ENCODE measurements around the gene SEBOX.
A peak's percentile ranks its signal among the peaks of the same experiment; 100 is the strongest.
"Not testable (repeated sequence)": the region's sequence is repeated elsewhere in the genome, so short reads cannot be mapped to it uniquely, and the experiment has no call there.

Gene SEBOX

DNA sequence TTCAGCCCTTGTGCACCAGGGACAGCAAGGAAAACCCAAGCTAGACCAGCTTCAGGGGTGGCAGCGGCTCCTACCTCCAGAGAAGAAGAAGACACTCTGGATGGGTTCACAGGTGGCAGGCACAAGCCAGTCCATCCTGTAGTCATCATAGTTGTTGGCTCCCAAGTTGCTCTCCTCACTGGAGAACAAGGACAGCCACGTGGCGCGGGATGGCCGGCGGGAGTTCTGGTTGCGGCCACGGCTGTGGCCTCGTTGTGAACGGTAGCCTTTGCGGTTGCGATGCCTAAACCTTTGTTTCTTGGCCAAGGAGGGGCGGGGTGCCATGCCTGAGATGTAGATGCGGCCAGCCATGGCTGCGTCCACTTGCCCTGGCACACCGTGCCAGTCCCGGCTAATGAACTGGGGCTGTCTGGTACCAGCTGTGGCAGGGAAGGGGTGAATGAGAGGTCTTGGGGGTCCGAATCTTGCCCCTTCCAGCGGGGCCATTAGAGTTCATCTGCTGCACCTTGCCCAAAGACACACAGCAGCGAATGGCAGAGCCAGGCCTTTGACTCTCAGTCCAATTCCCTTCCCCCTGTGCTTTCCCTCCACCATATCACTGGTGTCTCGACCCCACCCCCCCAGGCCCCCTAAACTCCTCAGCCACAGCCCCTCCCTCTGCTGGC, 2.8 kb upstream of the SEBOX start:
- DNase-seq, result no peak

DNA sequence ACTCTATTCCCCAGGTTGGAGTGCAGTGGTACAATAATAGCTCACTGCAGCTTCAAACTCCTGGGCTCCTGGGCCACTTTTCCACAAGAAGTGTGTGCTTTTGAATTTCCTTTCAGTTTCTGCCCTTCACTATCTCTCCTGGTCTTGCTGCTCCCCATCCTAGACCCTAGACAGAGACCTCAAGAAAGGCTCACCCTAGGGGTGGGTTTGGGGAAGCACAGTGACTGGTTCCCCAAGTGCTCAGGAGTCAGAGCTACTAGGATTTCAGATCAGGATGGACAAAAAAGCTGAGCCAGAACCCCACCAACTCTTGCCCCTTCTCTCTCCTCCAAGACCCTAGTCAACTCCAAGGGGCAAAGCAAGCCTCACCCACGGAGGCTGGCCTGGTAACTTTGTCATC, 1.6 kb upstream of the SEBOX start:
- no peak for DNase-seq

GRCh38 chr17:28365487-28365886, 488 bp upstream of the SEBOX start:
- peak; percentile 24 for DNase-seq

- no peak for DNase-seq
Measured at GRCh38 chr17:28363776-28364650, 986 bp downstream of the SEBOX start.

- no peak for DNase-seq
Measured at GRCh38 chr17:28363186-28363585, 1.8 kb downstream of the SEBOX start.

GRCh38 chr17:28357901-28358197, 7.2 kb downstream of the SEBOX start:
- DNase-seq, result no peak

DNA sequence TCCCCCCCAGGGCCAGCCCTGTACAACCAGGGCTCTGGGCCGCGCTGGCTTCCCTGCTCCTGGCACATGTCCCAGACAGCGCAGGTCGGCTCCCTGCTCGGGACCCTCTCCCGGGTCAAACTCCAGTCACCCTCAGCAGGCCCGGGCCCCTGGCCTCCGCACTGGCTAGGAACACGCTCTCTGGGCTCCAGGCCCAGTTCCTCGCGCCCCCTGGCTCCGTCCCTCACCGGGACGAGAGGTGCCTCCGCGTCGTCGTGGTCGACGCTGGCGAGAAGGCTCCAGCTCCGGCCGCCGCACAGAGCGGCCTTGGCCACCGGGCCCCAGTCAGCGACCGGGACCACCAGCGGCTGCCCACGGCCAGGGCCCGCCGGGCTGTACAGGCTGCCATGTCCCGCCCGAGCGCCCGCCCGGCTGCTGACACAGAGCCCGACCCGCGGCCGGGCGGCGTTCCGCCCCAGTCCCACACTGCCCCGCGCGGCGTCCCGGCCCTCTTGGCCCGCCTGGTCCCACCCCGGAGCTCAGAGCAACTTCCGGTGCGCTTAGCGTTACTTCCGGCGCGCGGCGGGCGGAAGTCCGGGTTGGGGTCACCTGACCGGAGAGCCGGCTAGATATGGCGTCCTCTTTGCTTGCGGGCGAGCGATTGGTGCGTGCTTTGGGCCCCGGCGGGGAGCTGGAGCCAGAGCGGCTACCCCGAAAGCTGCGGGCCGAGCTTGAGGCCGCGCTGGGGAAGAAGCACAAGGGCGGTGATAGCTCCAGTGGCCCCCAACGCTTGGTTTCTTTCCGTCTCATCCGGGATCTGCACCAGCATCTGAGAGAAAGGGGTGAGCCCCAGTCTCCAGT, 7.7 kb downstream of the SEBOX start, which contains the start of gene POLDIP2:
Gene POLDIP2 (minus strand): TSS at position 467 of the 840 bp plus-strand sequence. CDS start 79 bp downstream, at position 388.
- peak; percentile 83 for DNase-seq

GRCh38 chr17:28350271-28350670, 14.7 kb downstream of the SEBOX start:
- no peak for DNase-seq

DNA sequence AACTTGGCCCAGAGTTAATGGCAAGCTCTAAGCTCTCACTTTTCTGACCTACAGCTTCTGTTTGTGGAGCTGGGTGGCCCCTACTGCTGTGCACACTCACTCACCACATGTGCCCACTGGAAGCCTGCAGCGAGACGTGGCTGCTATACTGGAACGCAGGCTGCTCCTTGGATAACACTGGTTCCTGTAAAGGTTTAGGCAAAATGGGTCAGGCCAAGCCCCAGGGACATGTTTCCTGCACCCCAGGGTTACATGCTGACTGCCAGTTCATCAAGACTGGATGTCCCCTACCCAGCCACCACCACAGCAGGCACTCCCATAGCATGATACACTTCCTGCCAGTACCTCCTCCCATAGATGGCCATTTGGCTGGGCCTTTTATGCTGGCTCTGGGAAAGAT, 16.0 kb downstream of the SEBOX start:
- no peak for DNase-seq

DNA sequence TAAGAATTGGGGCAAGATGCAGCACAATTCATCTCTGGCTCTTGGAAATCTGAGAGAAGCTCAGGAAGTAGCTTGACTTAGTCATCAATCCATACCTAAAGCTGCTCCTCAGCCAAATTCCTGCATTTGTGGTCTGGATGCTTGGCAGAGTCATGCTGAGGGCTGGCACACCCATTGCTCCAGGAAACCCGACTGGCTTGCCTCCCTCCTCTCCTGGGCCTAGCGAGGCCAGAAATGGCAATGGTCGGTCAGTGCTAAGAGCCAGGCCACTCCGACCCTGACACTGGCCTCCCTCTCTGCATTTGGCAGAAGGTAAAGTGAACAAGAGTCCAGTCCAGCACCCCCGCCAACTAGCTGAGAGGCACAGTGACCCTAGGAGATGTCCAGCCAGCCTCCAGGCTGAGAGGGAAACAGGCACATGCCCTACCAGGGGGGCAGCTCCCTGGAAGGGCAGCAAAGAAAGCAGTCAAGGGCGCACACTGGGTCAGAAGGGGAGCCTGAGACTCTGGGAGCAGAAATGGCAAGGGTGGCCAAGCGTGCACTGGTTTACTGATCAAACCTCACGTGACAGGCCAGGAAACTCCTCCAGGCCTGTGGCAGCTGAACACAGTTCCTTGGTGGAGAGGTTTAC, 17.6 kb downstream of the SEBOX start:
- DNase-seq, result no peak

GRCh38 chr17:28346746-28347246, 18.2 kb downstream of the SEBOX start:
- no peak for DNase-seq

GRCh38 chr17:28346199-28346580, 18.8 kb downstream of the SEBOX start:
- DNase-seq, result no peak

DNA sequence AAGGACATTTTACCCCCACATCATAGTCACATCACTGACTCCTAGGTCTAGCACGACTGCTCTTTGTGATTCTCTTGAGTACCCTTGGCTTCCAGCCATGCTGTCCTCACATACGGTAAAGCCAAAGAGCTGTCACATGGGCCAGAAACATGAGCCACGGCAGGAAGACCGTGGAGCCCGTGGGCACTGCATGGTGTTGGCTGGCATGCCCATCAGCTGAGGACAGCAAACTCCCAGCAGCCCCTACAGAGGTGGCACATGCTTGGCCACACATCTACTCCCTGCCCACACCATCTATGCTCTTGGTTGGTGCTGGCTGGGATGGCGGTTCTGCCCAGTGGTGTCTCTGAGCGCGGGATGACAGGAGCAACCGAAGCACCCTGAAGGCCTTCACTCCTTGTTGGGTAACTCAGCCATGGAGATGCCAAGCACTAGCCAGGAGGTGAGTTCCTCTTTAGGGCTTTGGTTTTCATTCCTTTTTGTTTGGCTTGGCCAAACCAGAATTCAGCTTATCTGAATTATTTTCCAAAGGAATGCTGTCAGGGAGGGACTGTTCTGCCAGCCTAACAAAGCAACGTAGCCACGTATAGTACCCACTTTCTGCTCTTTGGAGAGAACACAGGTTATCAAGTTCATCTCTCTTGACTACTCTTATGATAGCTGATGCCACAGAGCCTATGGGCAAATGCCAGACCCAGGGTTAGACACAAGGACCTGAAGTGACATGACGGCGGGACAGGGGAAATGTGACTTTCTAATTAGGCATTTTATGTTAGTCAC, 19.4 kb downstream of the SEBOX start:
- no peak for DNase-seq

DNA sequence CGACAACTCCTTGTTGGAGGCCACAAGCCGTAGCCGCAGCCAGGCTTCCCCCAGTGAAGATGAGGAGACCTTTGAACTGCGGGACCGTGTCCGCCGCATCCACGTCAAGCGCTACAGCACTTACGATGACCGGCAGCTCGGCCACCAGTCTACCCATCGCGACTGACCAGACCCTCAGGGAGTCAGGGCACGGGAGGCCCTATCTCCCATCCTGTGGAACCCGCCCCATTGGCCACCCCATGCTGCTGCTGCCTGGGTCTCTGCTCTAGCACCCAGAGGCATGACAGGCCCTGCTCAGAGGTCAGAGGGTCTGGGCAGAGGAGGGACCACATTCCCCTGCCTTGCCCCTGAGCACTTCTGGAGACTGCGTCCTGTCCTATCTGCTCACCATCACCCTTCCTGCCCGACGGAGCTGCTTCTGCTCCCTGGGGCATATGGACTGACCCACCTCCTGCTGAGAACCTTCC, 20.5 kb downstream of the SEBOX start:
- DNase-seq, result no peak

DNA sequence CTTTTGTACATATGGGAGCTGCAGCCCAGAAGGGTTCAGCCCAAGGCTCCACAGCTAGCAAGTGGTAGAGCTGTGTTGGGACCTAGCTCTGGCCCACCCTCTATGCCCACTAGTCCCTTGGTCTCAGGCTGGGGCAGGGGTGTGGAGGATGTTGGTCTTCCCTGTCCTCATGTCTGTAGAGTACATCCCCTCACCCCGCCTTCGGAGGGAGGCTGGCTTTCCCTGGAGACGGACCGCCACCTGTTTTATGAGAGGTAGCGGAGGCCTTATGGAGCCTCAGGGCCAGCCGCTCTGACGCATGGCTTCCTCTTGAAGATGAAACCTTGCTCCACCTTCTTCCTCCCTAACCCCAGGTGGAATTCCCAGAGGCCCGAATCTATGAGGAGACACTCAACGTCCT, 21.0 kb downstream of the SEBOX start:
- DNase-seq, result no peak

DNA sequence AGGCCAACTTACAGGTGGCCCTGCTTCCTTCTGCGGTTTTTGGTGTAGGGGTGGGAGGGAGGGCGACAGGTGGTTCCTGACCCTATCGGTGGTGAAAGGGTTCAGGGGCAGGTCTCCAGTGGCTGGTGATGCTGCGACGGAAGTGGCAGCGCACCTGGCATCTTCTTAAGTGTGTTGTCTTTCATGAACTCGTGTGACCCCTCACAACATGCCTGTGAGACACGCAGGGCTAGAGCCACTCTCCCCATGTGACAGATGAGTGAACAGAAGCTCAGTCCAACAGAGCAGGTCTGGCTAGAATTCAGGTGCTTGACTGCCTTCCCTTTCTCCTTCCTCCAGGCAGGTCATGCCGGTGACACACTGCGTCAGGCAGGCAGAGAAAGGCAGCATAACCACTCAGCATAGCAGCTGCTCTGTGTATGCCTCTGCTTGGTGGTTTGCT, 21.5 kb downstream of the SEBOX start:
- DNase-seq, result no peak

- DNase-seq, result no peak
Measured at GRCh38 chr17:28342313-28342712, 22.7 kb downstream of the SEBOX start.

- DNase-seq, result no peak
Measured at GRCh38 chr17:28341516-28341915, 23.5 kb downstream of the SEBOX start.

DNA sequence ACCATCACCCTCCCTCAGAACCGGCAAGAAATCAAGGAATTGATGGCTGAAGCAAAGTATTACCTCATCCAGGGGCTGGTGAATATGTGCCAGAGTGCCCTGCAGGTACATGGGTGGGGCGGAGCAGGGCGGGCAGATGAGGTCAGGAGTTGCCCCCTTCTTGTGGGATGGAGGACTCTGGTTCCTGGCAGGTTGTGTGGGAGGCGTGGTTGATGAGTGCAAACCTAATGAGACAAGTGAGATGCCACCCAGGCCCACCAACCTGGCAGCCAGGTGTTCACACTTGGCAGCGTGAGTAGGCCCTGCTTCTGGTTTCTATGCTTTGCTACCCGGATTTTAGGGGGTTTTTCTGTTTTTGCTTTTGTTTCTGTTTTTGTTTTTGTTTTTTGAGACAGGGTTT, 24.6 kb downstream of the SEBOX start:
- no peak for DNase-seq

DNA sequence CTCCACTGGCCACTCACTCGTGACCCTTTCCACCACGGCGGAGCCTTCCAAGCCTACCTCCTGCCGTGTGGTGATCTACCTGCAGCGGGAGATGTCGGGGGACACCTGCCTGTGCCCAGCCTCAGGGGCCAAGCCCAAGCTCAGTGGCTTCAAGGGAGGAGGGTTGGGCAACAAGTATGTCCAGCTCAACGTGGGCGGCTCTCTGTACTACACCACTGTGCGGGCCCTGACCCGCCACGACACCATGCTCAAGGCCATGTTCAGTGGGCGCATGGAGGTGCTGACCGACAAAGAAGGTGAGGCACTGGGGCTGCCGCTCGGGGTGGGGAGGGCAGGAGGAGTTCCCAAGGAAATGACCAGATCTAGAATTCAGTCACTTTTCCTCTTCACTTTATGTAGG, 25.6 kb downstream of the SEBOX start:
- DNase-seq, result no peak

DNA sequence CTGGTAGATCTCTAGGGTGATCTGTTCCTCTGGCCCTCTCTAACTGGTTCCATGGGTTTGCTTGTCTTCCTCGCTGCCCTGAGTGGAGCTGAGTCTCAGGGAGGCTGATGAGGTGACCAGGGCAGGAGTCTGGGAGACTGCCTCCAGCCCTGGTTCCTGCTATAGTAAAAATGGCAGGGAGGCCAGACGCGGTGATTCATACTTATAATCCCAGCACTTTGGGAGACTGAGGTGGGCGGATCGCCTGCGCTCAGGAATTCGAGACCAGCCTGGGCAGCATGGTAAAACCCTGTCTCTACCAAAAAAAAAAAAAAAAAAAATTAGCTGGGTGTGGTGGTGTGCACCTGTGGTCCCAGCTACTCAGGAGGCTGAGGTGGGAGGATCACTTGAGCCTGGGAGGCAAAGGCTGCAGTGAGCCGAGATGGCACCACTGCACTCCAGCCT, 26.2 kb downstream of the SEBOX start:
- not testable (repeated sequence) for DNase-seq

Data from NCI-H1694 (cell line).